Smooth muscle cell (in vitro differentiated cells): ENCODE results near the gene MRPL58. TPM values are rescaled to one million over a fixed set of nuclear protein-coding genes. Genes with fewer than 3 reads are reported as not detected.

ENCODE experiments used
- DNase-seq: peaks from one replicate; lab custom pipeline; 2025; ENCODE audit not compliant: unreplicated experiment; lab: John Stamatoyannopoulos, UW
- H2AFZ ChIP-seq: fragments of 200-600 bp; sonication (generic); 2 replicates; pipeline ENCODE4 v1.6.0; 2016; ENCODE audit warnings: antibody characterized with exemption, low read depth, mild to moderate bottlenecking
- H3F3A ChIP-seq: fragments of 200-600 bp; sonication (generic); 2 replicates; pipeline ENCODE4 v1.6.0; 2017; ENCODE audit warnings: antibody characterized with exemption, low read depth
- H3K27ac ChIP-seq: fragments of 200-600 bp; sonication (generic); 2 replicates; pipeline ENCODE4 v1.5.1; 2016; ENCODE audit warnings: low read depth, mild to moderate bottlenecking
- H3K27me3 ChIP-seq: fragments of 200-600 bp; sonication (generic); 2 replicates; pipeline ENCODE4 v1.6.1; 2016; ENCODE audit warnings: low read depth, mild to moderate bottlenecking
- H3K36me3 ChIP-seq: fragments of 200-600 bp; sonication (generic); 2 replicates; pipeline ENCODE4 v1.5.1; 2016; ENCODE audit warnings: low read depth
- H3K4me1 ChIP-seq: fragments of 200-600 bp; sonication (generic); 2 replicates; pipeline ENCODE4 v1.5.1; 2016; ENCODE audit warnings: low read depth
- H3K4me2 ChIP-seq: fragments of 200-600 bp; sonication (generic); 2 replicates; pipeline ENCODE4 v1.6.0; 2016; ENCODE audit warnings: mild to moderate bottlenecking
- H3K4me3 ChIP-seq: fragments of 200-600 bp; sonication (generic); 2 replicates; pipeline ENCODE4 v1.5.1; 2016; ENCODE audit warnings: mild to moderate bottlenecking
- H3K79me2 ChIP-seq: fragments of 200-600 bp; sonication (generic); 2 replicates; pipeline ENCODE4 v1.6.0; 2016; ENCODE audit warnings: low read depth, mild to moderate bottlenecking
- H3K9ac ChIP-seq: fragments of 200-600 bp; sonication (generic); 2 replicates; pipeline ENCODE4 v1.6.0; 2016; ENCODE audit warnings: low read depth
- H3K9me3 ChIP-seq: fragments of 200-600 bp; sonication (generic); replicated peaks from 2 replicates; pipeline ENCODE4 v1.5.1; 2016; ENCODE audit warnings: low read depth
- H4K20me1 ChIP-seq: fragments of 200-600 bp; sonication (generic); 2 replicates; pipeline ENCODE4 v1.6.0; 2016; ENCODE audit warnings: low read depth
- WGBS: methylation state at CpG from one replicate; pipeline ENCODE4 v1.1.7; 2016; ENCODE audit warnings: low lambda C conversion rate; 5-methylcytosine and 5-hydroxymethylcytosine counted together
- polyA plus RNA-seq: library from polyadenylated mRNA; unstranded; fragments of >200 nt; fragmentation: Nextera tagmentation; extraction: Ambion mirVana; gene quantifications from 2 replicates; pipeline ENCODE4 v1.2.1, GENCODE V29; 2016
- total RNA-seq: library from RNA; depleted of rRNA; stranded (reverse); fragments of >200 nt; gene quantifications from 2 replicates; pipeline ENCODE4 v1.2.3, GENCODE V29; 2014
- TF ChIP-seq, protein P1 (sequence below): fragments of 200-600 bp; sonication (generic); IDR thresholded peaks from 2 replicates; pipeline ENCODE4 v1.5.1; 2017; ENCODE audit warnings: borderline replicate concordance, mild to moderate bottlenecking, antibody characterized with exemption; ENCODE audit not compliant: insufficient read depth, poor library complexity, severe bottlenecking

The MRPL58 gene
- total and polyA plus RNA-seq, 2 experiments from 2014 or later: 36.2 to 75.6 TPM

DNA sequence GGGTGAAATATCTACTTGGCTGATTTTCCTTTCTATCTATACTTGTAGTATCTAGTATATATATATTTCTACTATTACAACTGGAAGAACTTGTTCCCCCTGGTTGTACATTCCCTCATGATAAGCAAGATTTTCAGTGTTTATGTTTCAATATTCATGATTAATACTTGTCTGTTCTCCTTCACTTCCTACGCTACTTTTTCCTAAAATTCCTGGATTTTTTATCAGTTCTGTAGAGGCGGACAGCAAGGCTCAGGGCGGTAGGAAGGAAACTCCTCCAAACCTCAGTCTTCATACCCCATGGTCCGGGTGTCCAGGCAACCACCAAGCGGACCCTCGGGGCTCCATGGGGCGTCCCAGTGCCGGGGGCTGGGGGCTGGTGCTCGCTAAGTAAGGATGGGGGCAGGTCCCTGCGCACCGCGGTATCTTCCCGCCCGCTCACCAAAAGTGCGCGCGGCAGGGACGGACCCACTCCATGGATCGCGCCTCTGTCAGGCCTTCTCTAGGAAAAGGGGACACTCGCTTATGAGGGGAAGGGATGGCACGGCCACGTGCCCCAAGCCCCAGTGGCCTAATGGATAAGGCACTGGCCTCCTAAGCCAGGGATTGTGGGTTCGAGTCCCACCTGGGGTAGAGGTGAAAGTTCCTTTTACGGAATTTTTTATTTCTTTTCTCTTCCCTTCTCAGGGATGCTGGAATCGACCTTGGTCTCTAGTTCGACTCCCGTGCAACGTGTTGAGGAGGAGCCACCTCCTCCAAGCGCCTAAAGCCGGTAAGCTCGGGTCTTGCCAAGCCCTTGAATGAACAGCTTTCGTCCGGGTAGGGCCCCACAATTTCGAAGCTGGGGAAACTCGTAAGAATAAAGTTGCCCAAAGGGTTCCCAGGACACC is 21.1 kb downstream of the MRPL58 start:
- Histone ChIP-seq H3K36me3 (no peaks in the 10 kb centered on the region), H3K9me3 (no peaks in the 10 kb centered on the region), H3K27ac (peak overlapping the region; percentile 87), H3K4me3 (peak overlapping the region; percentile 69), H3K4me1 (no peaks in the 10 kb centered on the region), H3K9ac (peak overlapping the region; percentile 21), H4K20me1 (no peaks in the 10 kb centered on the region), H3K79me2 (no peaks in the 10 kb centered on the region), H3K4me2 (peak overlapping the region; percentile 82), H3K27me3 (no peaks in the 10 kb centered on the region), H2AFZ (peak overlapping the region; percentile 63), H3F3A (peaks cover 13% of the 10 kb centered on the region)
- WGBS: under 1% methylated on average over 36 of the region's 36 CpGs
- TF ChIP-seq, protein P1, sequence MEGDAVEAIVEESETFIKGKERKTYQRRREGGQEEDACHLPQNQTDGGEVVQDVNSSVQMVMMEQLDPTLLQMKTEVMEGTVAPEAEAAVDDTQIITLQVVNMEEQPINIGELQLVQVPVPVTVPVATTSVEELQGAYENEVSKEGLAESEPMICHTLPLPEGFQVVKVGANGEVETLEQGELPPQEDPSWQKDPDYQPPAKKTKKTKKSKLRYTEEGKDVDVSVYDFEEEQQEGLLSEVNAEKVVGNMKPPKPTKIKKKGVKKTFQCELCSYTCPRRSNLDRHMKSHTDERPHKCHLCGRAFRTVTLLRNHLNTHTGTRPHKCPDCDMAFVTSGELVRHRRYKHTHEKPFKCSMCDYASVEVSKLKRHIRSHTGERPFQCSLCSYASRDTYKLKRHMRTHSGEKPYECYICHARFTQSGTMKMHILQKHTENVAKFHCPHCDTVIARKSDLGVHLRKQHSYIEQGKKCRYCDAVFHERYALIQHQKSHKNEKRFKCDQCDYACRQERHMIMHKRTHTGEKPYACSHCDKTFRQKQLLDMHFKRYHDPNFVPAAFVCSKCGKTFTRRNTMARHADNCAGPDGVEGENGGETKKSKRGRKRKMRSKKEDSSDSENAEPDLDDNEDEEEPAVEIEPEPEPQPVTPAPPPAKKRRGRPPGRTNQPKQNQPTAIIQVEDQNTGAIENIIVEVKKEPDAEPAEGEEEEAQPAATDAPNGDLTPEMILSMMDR: no peak
- peak; percentile 87 for DNase-seq

DNA sequence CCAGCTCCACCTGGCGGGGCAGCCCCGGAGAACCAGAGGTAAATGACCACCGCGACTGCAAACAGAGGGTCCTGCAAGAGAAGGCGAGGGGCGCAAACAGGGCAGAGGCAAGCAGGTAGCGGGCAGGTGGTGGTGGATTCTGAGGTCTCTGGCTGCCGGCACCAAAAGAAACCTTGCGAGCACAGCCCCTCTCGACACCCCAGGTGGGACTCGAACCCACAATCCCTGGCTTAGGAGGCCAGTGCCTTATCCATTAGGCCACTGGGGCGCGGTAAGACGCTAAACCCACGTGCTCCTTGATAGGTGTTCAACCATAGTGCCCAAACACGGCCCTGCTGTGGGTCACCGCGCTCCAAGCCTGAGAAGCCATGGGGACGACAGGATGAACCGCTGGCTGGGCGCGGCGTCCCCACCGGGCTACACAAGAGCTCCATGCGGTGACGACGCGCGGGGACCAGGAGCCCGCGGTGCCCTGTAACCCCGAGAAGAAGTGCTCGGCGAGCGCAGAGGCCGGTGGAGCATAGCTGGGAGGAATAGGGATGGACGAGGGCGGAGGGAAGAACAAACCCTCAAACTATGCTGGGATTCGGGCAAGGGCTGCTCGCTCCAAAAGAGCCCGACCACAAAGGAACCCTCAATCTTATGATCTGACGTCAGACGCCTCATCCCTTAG is 21.9 kb downstream of the MRPL58 start:
- peaks cover 13% of the 10 kb centered on the region for H3F3A ChIP-seq
- peak overlapping the region; percentile 87 for H3K27ac ChIP-seq
- TF ChIP-seq, protein P1: no peak
- H3K4me3 ChIP-seq: peak overlapping the region; percentile 69
- peak; percentile 73 for DNase-seq
- no peaks in the 10 kb centered on the region for H3K27me3 ChIP-seq
- no peaks in the 10 kb centered on the region for H3K79me2 ChIP-seq
- peak overlapping the region; percentile 72 for H3K9ac ChIP-seq
- no peaks in the 10 kb centered on the region for H3K4me1 ChIP-seq
- H3K4me2 ChIP-seq: peak overlapping the region; percentile 82
- peak overlapping the region; percentile 67 for H2AFZ ChIP-seq
- no peaks in the 10 kb centered on the region for H3K36me3 ChIP-seq
- WGBS: 1% methylated on average over 43 of the region's 43 CpGs
- H3K9me3 ChIP-seq: no peaks in the 10 kb centered on the region
- H4K20me1 ChIP-seq: no peaks in the 10 kb centered on the region

DNA sequence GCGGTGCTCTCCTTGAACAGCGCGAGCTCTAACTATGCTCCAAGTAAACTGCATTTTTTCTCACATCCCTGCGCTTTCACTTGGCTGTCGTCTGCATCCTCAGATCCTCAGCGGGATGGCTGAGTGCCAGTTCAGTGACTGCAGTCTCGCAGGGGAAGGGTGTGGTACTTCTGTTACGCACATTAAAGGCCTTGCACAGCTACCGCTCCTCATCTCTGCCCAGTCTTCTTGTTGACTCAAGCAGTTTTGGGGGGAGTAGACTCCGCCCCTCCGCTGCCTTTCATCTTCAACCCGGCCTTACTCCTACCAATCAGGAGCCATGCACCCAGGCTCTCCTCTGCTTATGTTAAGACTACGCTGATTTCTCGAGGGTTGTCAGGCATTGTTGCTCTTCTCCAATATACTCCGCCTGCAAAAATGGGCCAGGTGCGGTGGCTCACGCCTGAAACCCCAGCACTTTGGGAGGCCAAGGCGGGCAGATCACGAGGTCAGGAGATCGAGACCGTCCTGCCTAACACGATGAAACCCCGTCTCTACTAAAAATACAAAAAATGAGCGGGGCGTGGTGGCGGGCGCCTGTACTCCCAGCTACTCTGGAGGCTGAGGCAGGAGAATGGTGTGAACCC is 24.3 kb downstream of the MRPL58 start:
- no peak overlapping the region for H3K27ac ChIP-seq
- TF ChIP-seq, protein P1: no peak
- H3F3A ChIP-seq: peaks cover 13% of the 10 kb centered on the region
- 92% methylated on average over 27 of the region's 27 CpGs for WGBS
- no peak overlapping the region for H3K4me3 ChIP-seq
- no peaks in the 10 kb centered on the region for H3K79me2 ChIP-seq
- H3K9ac ChIP-seq: no peak overlapping the region
- H3K9me3 ChIP-seq: no peaks in the 10 kb centered on the region
- H2AFZ ChIP-seq: no peak overlapping the region
- H3K4me2 ChIP-seq: no peak overlapping the region
- H3K27me3 ChIP-seq: no peaks in the 10 kb centered on the region
- no peaks in the 10 kb centered on the region for H3K4me1 ChIP-seq
- H4K20me1 ChIP-seq: no peaks in the 10 kb centered on the region
- DNase-seq: no peak
- H3K36me3 ChIP-seq: peaks cover 7% of the 10 kb centered on the region
